ENCODE results near the gene SCAMP5. TPM values are rescaled to one million over a fixed set of nuclear protein-coding genes. Genes with fewer than 3 reads are reported as not detected.

The SCAMP5 gene

GRCh38 chr15:75070674-75071073 lies 75.3 kb downstream of the SCAMP5 start:
- Histone ChIP-seq H4K8ac (ENCODE audit: low read length) (no peak overlapping the region), H3K36me3 (ENCODE audit: control insufficient read depth in 1 of 2, insufficient read depth in 2 of 2, low read depth in 1 of 2, low read length in 2 of 2) (no peaks in the 10 kb centered on the region), H2BK120ac (ENCODE audit: low read depth, low read length) (no peak overlapping the region), H2BK5ac (ENCODE audit: low read depth, low read length, poor library complexity, severe bottlenecking) (no peak overlapping the region), H3K18ac (ENCODE audit: low read depth in 1 of 2, low read length in 2 of 2) (no peak overlapping the region), H3K27me3 (ENCODE audit: control insufficient read depth in 1 of 2, insufficient read depth in 1 of 2, low read length in 2 of 2) (peaks cover 8 to 39% of the 10 kb centered on the region in 2 experiments), H2AFZ (ENCODE audit: low read depth, low read length) (no peak overlapping the region), H3K4me2 (ENCODE audit: low read length, poor library complexity, severe bottlenecking) (no peak overlapping the region), H4K91ac (ENCODE audit: low read length) (no peak overlapping the region), H3K4me3 (ENCODE audit: insufficient read depth in 1 of 2, low read depth in 1 of 2, low read length in 2 of 2) (no peak overlapping the region), H3K27ac (ENCODE audit: low read length, poor library complexity, severe bottlenecking) (no peak overlapping the region), H3K79me1 (replicated peaks; ENCODE audit: low read length, poor library complexity, severe bottlenecking) (no peaks in the 10 kb centered on the region), H2BK12ac (ENCODE audit: low read length in 2 of 2) (no peak overlapping the region), H3K9ac (ENCODE audit: low read length) (no peak overlapping the region), H3K9me3 (ENCODE audit: control insufficient read depth, low read length) (peaks cover 2% of the 10 kb centered on the region), H3K4ac (ENCODE audit: low read depth in 1 of 2, low read length in 2 of 2) (no peak overlapping the region), H2AK5ac (ENCODE audit: low read length, severe bottlenecking) (no peak overlapping the region), H2BK15ac (ENCODE audit: low read depth, poor library complexity, severe bottlenecking) (no peak overlapping the region), H3K14ac (ENCODE audit: low read length in 2 of 2) (no peak overlapping the region), H3K4me1 (ENCODE audit: control insufficient read depth, insufficient read depth, low read depth, low read length) (no peaks in the 10 kb centered on the region), H3K23ac (ENCODE audit: low read length in 2 of 2) (no peak overlapping the region)
- WGBS: 88% methylated on average over 4 of the region's 4 CpGs
- DNase-seq: no peak

Small RNA genes lying within 50 kb of the gene (small RNA-seq; reads per million reads assigned to genes)
- gene AC015720.1 (ENCODE audit: low read depth): not detected
- gene RF00019 (ENCODE audit: low read depth): not detected

All from mesenchymal stem cell (in vitro differentiated cells and primary cell).